Measurements from ENCODE around the gene C10orf53.

C10orf53 gene

DNA sequence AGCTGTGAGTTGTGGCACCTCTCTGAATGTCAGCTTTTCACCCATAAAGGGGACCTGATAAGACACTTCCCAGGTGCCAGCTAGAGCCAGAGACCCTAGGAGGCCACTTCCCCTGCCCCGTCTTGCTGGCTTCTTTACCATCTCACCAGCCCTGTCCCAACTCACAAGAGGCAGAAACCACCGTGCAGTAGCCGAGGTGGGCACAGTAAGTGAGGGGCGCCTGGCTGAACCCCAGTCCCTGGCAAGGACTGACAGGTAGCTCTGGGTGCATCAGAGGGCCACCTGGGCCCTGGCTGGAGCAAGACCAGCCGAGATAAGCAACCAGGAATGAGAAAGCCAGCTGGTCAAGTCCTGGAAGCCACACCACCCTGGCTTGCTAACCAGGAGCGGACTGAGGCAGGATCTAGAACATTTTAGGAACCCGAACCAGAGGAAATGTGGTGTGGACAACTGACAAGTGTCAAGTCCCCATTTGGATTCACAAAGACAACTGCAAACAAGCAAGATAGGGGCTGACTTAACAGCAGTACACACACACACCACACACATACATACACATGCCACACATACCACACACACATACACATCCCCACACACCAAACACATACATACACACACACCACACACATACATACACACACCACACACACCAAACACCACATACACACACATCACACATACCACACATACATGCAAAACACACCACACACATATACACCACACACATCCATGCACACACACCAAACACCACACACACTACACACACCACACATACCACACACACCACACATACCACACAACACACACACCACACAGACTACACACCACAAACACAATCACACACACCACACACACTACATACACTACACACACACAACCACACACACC is 61.9 kb downstream of the C10orf53 start:
- ATAC-seq, result no peak
- no peak for TF ChIP-seq ZFP30 (CRISPR knock-in tag; IDR thresholded peaks at IDR 0.05)
- TF ChIP-seq ZNF565 (CRISPR knock-in tag; conservative IDR thresholded peaks at IDR 0.05; ENCODE audit: low read depth), result no peak
- TF ChIP-seq, protein P1, sequence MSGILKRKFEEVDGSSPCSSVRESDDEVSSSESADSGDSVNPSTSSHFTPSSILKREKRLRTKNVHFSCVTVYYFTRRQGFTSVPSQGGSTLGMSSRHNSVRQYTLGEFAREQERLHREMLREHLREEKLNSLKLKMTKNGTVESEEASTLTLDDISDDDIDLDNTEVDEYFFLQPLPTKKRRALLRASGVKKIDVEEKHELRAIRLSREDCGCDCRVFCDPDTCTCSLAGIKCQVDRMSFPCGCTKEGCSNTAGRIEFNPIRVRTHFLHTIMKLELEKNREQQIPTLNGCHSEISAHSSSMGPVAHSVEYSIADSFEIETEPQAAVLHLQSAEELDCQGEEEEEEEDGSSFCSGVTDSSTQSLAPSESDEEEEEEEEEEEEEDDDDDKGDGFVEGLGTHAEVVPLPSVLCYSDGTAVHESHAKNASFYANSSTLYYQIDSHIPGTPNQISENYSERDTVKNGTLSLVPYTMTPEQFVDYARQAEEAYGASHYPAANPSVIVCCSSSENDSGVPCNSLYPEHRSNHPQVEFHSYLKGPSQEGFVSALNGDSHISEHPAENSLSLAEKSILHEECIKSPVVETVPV (CRISPR knock-in tag; IDR thresholded peaks at IDR 0.05), result no peak
- TF ChIP-seq POU6F1 (CRISPR knock-in tag; IDR thresholded peaks at IDR 0.05; ENCODE audit: borderline replicate concordance, low read depth), result no peak
- no peak for TF ChIP-seq CSDC2 (CRISPR knock-in tag; IDR thresholded peaks at IDR 0.05)
- no peak for TF ChIP-seq CREB5 (CRISPR knock-in tag; IDR thresholded peaks at IDR 0.05; ENCODE audit: low read depth)
- TF ChIP-seq, protein P2, sequence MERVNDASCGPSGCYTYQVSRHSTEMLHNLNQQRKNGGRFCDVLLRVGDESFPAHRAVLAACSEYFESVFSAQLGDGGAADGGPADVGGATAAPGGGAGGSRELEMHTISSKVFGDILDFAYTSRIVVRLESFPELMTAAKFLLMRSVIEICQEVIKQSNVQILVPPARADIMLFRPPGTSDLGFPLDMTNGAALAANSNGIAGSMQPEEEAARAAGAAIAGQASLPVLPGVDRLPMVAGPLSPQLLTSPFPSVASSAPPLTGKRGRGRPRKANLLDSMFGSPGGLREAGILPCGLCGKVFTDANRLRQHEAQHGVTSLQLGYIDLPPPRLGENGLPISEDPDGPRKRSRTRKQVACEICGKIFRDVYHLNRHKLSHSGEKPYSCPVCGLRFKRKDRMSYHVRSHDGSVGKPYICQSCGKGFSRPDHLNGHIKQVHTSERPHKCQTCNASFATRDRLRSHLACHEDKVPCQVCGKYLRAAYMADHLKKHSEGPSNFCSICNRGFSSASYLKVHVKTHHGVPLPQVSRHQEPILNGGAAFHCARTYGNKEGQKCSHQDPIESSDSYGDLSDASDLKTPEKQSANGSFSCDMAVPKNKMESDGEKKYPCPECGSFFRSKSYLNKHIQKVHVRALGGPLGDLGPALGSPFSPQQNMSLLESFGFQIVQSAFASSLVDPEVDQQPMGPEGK (CRISPR knock-in tag; IDR thresholded peaks at IDR 0.05; ENCODE audit: borderline replicate concordance), result no peak
- TF ChIP-seq ESRRG (CRISPR knock-in tag; IDR thresholded peaks at IDR 0.05), result no peak
- TF ChIP-seq ZC3H10 (CRISPR knock-in tag; IDR thresholded peaks at IDR 0.05), result no peak
- TF ChIP-seq TOX (CRISPR knock-in tag; IDR thresholded peaks at IDR 0.05; ENCODE audit: borderline replicate concordance), result no peak
- no peak for TF ChIP-seq RARB (CRISPR knock-in tag; IDR thresholded peaks at IDR 0.05)
- TF ChIP-seq GLIS3 (CRISPR knock-in tag; IDR thresholded peaks at IDR 0.05), result no peak
- TF ChIP-seq PPARA (CRISPR knock-in tag; IDR thresholded peaks at IDR 0.05; ENCODE audit: borderline replicate concordance), result no peak
- no peak for TF ChIP-seq ZFP3 (CRISPR knock-in tag; IDR thresholded peaks at IDR 0.05)
- TF ChIP-seq ARNTL (CRISPR knock-in tag; IDR thresholded peaks at IDR 0.05; ENCODE audit: borderline replicate concordance, low read depth), result no peak
- no peak for TF ChIP-seq ZNF8 (CRISPR knock-in tag; IDR thresholded peaks at IDR 0.05)
- no peak for TF ChIP-seq ISL1 (CRISPR knock-in tag; IDR thresholded peaks at IDR 0.05)

- no peak for ATAC-seq
- TF ChIP-seq, protein P1 (CRISPR knock-in tag; IDR thresholded peaks at IDR 0.05), result no peak
- TF ChIP-seq ARNTL (CRISPR knock-in tag; IDR thresholded peaks at IDR 0.05; ENCODE audit: borderline replicate concordance, low read depth), result no peak
- TF ChIP-seq ISL1 (CRISPR knock-in tag; IDR thresholded peaks at IDR 0.05), result no peak
- no peak for TF ChIP-seq ZFP3 (CRISPR knock-in tag; IDR thresholded peaks at IDR 0.05)
- TF ChIP-seq SNAI2 (CRISPR knock-in tag; IDR thresholded peaks at IDR 0.05), result no peak
- no peak for TF ChIP-seq ESRRG (CRISPR knock-in tag; IDR thresholded peaks at IDR 0.05)
- no peak for TF ChIP-seq ZNF565 (CRISPR knock-in tag; conservative IDR thresholded peaks at IDR 0.05; ENCODE audit: low read depth)
- no peak for TF ChIP-seq CREB5 (CRISPR knock-in tag; IDR thresholded peaks at IDR 0.05; ENCODE audit: low read depth)
Observed at GRCh38 chr10:49742683-49743463, 63.4 kb downstream of the C10orf53 start.
